Prostate gland (tissue), 2 donors: Measurements from ENCODE around the gene CTNND1. TPM values are rescaled to one million over a fixed set of nuclear protein-coding genes. Genes with fewer than 3 reads are reported as not detected.

Source experiments
- DNase-seq: peaks from one replicate; pipeline ENCODE4 v3.0.0-alpha.2; 2019; ENCODE audit warnings: low spot score
- H3K27ac ChIP-seq, 2 donors: fragments of 200-600 bp; sonication (generic); 2 replicates each; pipeline ENCODE4 v1.5.1; 2017 to 2019
- H3K27me3 ChIP-seq: fragments of 200-600 bp; sonication (generic); replicated peaks from 2 replicates; pipeline ENCODE4 v1.5.1; 2019; ENCODE audit not compliant: insufficient read depth
- H3K36me3 ChIP-seq, 2 donors: fragments of 200-600 bp; sonication (generic); 1 replicate in 1 of 2; 2 replicates in 1 of 2; pipeline versions ENCODE4 v1.5.1 to v1.8.1; 2017 to 2019
- H3K4me1 ChIP-seq: fragments of 200-600 bp; sonication (generic); replicated peaks from 2 replicates; pipeline ENCODE4 v1.5.1; 2019
- H3K4me3 ChIP-seq, 2 donors: fragments of 200-600 bp; sonication (generic); 2 replicates each; pipeline ENCODE4 v1.5.1; 2017 to 2019
- H3K9me3 ChIP-seq: fragments of 200-600 bp; sonication (generic); 2 replicates; pipeline ENCODE4 v1.5.1; 2017
- CTCF ChIP-seq, 4 experiments: fragments of 200-600 bp in 2 of 4; fragments of 450-650 bp in 2 of 4; sonication (generic) in 2 of 4; IDR thresholded peaks; 1 replicate in 3 of 4; 2 replicates in 1 of 4; pipeline ENCODE4 v1.5.1; 2016 to 2019; ENCODE audit warnings: antibody characterized with exemption in 4 of 4, mild to moderate bottlenecking in 2 of 4, moderate library complexity in 2 of 4
- POLR2A ChIP-seq: fragments of 450-650 bp; IDR thresholded peaks from one replicate; pipeline ENCODE4 v1.6.1; 2016; ENCODE audit warnings: antibody characterized with exemption, mild to moderate bottlenecking
- POLR2AphosphoS5 ChIP-seq: sonication (generic); formaldehyde crosslinking; IDR thresholded peaks from one replicate; pipeline ENCODE4 v1.6.1; 2017; ENCODE audit warnings: antibody characterized with exemption
- WGBS: methylation state at CpG from one replicate; pipeline ENCODE4 v1.1.5; 2018; 5-methylcytosine and 5-hydroxymethylcytosine counted together
- intact Hi-C: fragments of 100-400 bp; cut with DNase I; formaldehyde crosslinking; loops from one replicate; pipeline ENCODE4 v1.14.2; 2022
- total RNA-seq, 2 donors: library from RNA; depleted of rRNA; stranded (reverse); fragments of >200 nt; gene quantifications; one replicate each; pipeline ENCODE4 v1.1.0, GENCODE V29; 2016

CTNND1 gene
- total RNA-seq, 2 donors from 2014 or later: 189 to 223 TPM

GRCh38 chr11:57770793-57771192 lies 9.2 kb downstream of the CTNND1 start:
- 34% methylated on average over 1 of the region's 1 CpG for WGBS
- Histone ChIP-seq H3K4me1 (peaks cover 3% of the 10 kb centered on the region), H3K27me3 (no peaks in the 10 kb centered on the region), H3K27ac (no peak overlapping the region), H3K4me3 (no peak overlapping the region), H3K9me3 (no peaks in the 10 kb centered on the region), H3K36me3 (no peaks in the 10 kb centered on the region)
- no peak for DNase-seq
- TF ChIP-seq POLR2AphosphoS5: no peak
- intact Hi-C loops: no loop called here

DNA sequence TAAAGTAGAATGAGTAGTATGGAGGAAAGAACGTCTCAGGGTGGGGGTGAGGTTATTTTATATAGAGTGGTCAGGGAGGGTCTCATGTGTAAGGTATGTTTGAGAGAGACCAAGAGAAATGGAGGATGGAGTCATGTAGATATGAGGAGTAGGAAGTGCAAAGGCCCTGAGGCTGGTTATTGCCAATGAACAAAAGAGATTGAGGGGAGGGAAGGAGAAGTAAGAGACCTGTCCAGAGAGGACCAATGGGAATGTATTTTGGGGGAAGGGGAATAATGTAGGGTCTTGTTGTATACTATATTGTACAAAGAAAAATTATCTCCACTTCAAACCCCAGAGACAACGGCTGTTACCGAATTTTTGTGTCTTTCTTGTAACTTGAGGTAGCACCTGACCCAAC lies 9.8 kb downstream of the CTNND1 start:
- WGBS: 90% methylated on average over 3 of the region's 3 CpGs
- no peak overlapping the region for H3K27ac ChIP-seq

GRCh38 chr11:57772562-57772961 lies 11.0 kb downstream of the CTNND1 start:
- WGBS: 37% methylated on average over 4 of the region's 4 CpGs
- H3K27me3 ChIP-seq: no peaks in the 10 kb centered on the region
- H3K9me3 ChIP-seq: no peaks in the 10 kb centered on the region
- intact Hi-C loops: no loop called here
- no peak for DNase-seq
- peaks cover 16% of the 10 kb centered on the region for H3K4me1 ChIP-seq
- no peak for TF ChIP-seq POLR2A
- H3K36me3 ChIP-seq: no peaks in the 10 kb centered on the region
- peak overlapping the region in 1 of 2 donors; percentile 22 for H3K27ac ChIP-seq
- no peak overlapping the region for H3K4me3 ChIP-seq

More for the DNA sequence above, 9.8 kb downstream of the CTNND1 start:
- Histone ChIP-seq H3K36me3 (no peaks in the 10 kb centered on the region), H3K4me3 (no peak overlapping the region), H3K27me3 (no peaks in the 10 kb centered on the region), H3K9me3 (no peaks in the 10 kb centered on the region), H3K4me1 (peaks cover 4% of the 10 kb centered on the region)
- DNase-seq: no peak
- no peak for TF ChIP-seq CTCF (IDR thresholded peaks at IDR 0.05)
- no peak for TF ChIP-seq POLR2A
- no peak for TF ChIP-seq POLR2AphosphoS5
- intact Hi-C loops: no loop called here

DNA sequence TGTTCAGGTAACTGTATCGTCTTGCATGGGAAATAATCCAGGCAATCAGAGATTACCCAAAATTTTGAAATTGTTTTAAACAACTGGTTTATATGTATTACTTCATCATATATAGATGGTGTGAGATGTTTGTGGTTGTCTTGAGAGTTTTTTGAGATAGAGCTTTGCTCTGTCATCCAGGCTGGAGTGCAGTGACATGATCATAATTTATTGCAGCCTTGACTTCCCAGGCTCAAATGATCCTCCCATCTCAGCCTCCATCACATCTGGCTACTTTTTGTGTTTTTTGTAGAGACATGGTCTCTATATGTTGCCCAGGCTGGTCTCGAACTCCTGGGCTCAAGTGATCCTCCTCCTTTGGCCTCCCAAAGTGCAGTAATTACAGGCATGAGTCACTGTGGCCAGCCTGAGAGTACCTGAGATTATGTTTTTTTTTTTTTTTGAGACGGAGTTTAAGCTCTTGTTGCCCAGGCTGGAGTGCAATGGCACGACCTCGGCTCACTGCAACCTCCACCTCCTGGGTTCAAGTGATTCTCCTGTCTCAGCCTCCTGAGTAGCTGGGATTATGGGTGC lies 11.5 kb downstream of the CTNND1 start:
- intact Hi-C loops: no loop called here
- Histone ChIP-seq H3K4me1 (peaks cover 20% of the 10 kb centered on the region), H3K9me3 (no peaks in the 10 kb centered on the region), H3K27me3 (no peaks in the 10 kb centered on the region), H3K27ac (peak overlapping the region in 1 of 2 donors; percentile 22), H3K4me3 (no peak overlapping the region), H3K36me3 (no peaks in the 10 kb centered on the region)
- DNase-seq: no peak
- no peak for TF ChIP-seq CTCF (IDR thresholded peaks at IDR 0.05)
- TF ChIP-seq POLR2AphosphoS5: no peak
- no peak for TF ChIP-seq POLR2A
- 76% methylated on average over 5 of the region's 5 CpGs for WGBS

DNA sequence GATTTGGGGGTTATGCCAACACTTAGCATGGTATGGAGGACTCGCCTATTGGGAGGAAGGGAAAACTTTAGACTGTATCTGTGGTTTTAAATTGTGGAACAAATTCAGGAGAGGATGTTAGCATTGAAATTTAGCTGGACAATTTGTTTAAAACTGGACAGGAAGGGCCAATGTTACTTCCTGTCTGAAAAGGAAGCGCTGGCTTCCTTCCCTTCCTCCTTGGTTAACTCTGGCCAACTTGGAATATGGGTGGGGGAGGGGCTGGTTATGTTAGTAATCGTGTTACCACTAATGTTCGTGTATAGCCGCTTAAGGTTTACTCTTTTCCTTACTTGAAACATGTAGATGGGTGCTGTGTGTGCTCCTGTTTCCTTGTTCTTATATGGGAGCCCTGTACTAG lies 13.9 kb downstream of the CTNND1 start:
- intact Hi-C loops: no loop called here
- no peak overlapping the region for H3K4me3 ChIP-seq

More for the DNA sequence above, 13.9 kb downstream of the CTNND1 start:
- DNase-seq: no peak
- Histone ChIP-seq H3K9me3 (no peaks in the 10 kb centered on the region), H3K36me3 (no peaks in the 10 kb centered on the region), H3K27me3 (no peaks in the 10 kb centered on the region), H3K4me1 (peaks cover 36% of the 10 kb centered on the region), H3K27ac (peak overlapping the region; percentile 80 to 87)
- WGBS: 39% methylated on average over 5 of the region's 5 CpGs
- TF ChIP-seq POLR2AphosphoS5 (no peak), CTCF (IDR thresholded peaks at IDR 0.05) (no peak), POLR2A (no peak)
